ENCODE results near the gene CNR2.
"Not testable (repeated sequence)": the region's sequence is repeated elsewhere in the genome, so short reads cannot be mapped to it uniquely, and the experiment has no call there.

The CNR2 gene

DNA sequence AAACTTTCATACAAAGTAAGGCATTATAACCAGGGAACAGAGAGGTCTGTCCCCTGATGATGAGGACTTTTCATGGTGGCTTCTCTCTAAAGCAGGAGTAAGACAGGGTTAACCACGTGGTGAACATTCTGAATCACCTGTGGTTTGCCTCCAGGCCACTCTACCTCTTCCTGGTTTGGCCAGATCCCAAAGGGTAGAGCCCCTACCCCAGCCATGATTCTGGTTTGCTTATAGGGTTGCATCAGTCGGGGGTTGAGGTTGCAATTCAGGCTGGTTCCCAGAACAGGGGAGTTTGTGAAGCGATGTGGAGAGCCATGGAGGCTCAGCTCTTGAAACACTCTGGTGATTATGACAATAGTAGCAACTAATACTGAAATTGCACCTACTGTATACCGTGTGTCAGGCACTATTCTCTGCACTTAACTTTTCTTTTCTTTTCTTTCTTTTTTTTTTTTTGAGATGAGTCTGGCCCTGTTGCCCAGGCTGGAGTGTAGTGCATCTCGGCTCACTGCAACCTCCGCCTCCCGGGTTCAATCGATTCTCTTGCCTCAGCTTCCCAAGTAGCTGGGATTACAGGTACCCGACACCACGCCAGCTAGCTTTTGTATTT lies 8.3 kb downstream of the CNR2 start:
- Mint-ChIP-seq H3K9me3 (no peaks in the 10 kb centered on the region), H3K4me3 (peak overlapping the region in 1 of 2 donors; percentile 1), H3K27me3 (peaks cover 39% of the 10 kb centered on the region), H3K4me1 (peaks cover 53% of the 10 kb centered on the region), H3K27ac (peak overlapping the region; percentile 6 to 89)
- ATAC-seq = peak; percentile 95
- DNase-seq = peak; percentile 69 to 94

DNA sequence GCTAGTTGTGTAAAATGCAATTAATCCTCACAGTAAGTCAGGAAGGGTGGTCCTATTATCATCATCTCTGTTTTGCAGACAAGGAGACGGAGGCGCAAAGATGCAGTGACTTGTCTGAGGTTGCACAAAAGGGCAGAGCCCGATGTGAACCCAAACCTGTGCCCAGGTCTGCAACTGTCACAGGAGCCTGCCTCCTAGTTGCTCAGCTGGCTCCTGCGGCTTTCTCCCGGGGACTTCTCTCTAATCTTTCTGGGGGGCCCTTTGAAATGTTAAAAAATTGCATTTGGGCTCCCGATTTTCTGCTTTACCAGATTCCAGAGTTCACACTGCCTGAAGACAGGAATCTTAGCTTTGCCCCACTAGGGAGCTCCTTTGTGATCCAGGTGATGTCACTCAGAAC lies 9.4 kb downstream of the CNR2 start:
- Mint-ChIP-seq H3K4me3 (no peak overlapping the region), H3K27me3 (peaks cover 39% of the 10 kb centered on the region), H3K4me1 (peaks cover 48% of the 10 kb centered on the region), H3K9me3 (no peaks in the 10 kb centered on the region), H3K27ac (no peak overlapping the region)
- DNase-seq = no peak
- no peak for ATAC-seq

DNA sequence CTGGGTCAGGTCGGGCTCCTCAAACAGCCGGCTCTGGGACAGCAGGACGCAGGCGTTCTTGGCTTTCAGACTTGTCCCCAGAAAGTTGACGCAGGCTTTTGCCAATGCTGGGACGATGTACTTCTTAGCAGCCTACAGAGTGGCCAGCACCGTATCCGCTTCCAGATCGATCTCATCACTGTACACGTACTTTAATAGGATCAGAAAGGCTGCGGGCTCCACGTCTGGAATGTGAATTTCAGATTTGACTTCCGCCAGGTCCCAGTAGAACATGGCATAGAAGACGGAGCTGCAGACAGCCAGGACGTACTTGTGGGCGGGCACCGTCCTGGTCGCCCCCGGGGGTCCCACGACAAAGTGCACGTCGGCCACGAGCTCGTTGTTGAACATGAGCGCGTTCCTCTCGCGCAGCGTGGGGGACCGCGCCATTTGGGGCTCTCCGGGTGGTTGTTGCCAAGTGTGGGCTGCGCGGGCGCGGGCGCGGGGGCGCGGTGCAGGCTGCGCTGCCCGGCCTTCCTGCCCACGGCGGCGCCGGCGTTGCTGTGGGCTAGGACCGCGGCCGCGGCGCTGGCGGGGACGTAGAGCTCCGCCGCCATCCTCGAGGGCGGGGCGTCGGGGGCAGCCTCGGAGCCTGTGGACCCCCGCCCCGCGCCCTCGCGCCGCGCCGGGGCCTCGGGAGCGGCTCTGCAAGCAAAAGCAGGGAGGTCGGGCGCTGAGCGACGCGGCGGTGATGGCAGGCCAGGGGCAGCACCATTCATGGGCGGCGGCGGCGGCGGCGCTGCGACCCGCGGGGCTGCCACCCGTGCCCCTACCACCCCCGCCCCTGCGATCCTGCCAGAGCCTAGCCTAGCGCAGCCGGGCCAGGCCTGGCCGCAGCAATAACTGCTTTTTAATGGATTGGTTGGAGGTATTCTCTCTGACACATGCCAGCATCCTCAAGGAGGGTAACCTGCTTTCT lies 10.6 kb downstream of the CNR2 start:
- Mint-ChIP-seq H3K4me3 (no peak overlapping the region), H3K27me3 (peaks cover 39% of the 10 kb centered on the region), H3K4me1 (peaks cover 44% of the 10 kb centered on the region), H3K9me3 (no peaks in the 10 kb centered on the region), H3K27ac (peak overlapping the region in 1 of 2 donors; percentile 19)
- no peak for DNase-seq
- ATAC-seq = no peak

DNA sequence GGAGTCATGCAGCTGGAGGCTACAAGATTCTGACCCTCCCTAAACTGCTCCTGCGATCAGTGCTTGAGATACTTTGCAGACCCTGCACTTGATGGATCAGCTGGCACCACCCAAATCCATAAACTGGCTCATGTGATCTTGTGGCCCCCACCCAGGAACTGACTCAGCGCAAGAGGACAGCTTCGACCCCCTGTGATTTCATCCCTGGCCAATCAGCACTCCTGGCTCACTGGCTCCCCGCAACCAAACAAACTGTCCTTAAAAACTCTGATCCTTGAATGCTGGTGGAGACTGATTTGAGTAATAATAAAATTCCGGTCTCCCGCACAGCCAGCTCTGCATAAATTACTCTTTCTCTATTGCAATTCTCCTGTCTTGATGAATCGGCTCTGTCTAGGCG lies 13.1 kb downstream of the CNR2 start:
- Mint-ChIP-seq H3K27me3 (peaks cover 32% of the 10 kb centered on the region), H3K4me1 (peaks cover 37% of the 10 kb centered on the region)

DNA sequence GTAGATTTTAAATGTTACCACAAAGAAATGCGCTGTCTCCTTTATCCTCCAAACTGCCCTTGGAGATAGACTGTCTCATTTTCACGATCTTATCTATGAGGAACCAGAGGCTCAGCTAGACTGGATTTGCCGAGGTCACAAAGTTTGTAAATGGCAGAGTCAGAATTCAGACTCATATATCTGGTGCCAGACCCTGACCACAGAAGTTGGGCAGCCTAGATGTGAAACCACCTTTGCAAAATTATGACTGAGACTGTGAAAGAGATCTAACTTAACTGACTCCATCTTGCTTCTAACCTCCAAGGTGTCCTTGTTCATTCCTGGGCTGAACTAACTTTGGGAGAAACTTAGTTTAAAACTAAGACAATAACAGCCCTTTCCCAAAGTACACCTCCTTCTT lies 14.1 kb downstream of the CNR2 start:
- Mint-ChIP-seq H3K4me3 (no peak overlapping the region), H3K27ac (no peak overlapping the region), H3K27me3 (peaks cover 28% of the 10 kb centered on the region), H3K9me3 (no peaks in the 10 kb centered on the region), H3K4me1 (peaks cover 28% of the 10 kb centered on the region)
- DNase-seq = peak in 1 of 2 donors; percentile 34
- peak; percentile 78 for ATAC-seq

More for the DNA sequence above, 13.1 kb downstream of the CNR2 start:
- not testable (repeated sequence) for H3K4me3 Mint-ChIP-seq, ATAC-seq, H3K9me3 Mint-ChIP-seq, DNase-seq
- peak overlapping the region in 1 of 2 donors; percentile 84 for H3K27ac Mint-ChIP-seq

DNA sequence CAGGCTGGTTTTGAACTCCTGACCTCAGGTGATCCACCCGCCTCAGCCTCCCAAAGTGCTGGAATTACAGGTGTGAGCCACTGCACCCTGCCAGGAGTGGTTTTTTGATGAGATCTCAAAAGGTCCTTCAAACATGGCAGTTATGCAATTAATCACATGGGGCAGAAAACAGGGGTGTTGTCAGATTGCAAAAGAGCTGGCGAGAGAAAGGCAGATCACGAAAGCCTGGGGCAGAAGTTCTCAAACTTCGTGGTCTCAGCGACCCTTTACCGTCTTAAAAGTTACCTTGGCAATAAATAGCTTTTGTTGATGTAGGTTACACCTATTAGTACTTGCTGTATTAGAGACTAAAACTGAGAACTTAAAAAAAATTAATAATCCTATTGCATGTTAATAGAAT lies 16.1 kb downstream of the CNR2 start:
- Mint-ChIP-seq H3K27ac (no peak overlapping the region), H3K9me3 (no peaks in the 10 kb centered on the region), H3K4me1 (peaks cover 20% of the 10 kb centered on the region), H3K27me3 (peaks cover 29% of the 10 kb centered on the region), H3K4me3 (no peak overlapping the region)
- ATAC-seq (no peak), DNase-seq (no peak)

DNA sequence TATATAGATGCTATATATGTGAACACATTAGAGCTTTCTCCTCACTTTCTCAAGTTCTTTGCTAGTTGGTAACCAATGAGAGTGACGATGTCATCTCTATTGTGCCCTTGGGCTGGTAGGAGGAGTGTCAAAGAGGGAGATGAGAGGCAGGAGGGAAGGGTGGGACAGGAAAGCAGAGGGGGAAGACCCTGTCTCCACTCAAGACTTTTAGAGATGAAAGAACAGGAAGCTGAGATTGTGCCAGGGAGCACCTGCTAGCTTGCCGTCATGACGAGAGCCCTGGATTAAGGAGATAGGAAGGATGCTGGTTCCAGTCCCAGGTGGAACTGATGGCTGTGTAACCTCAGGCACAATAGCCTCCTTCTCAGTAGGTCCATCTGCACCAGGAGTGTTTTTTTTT lies 16.7 kb downstream of the CNR2 start:
- H3K4me3 Mint-ChIP-seq = peak overlapping the region in 1 of 2 donors; percentile 22
- peak overlapping the region in 1 of 2 donors; percentile 64 for H3K27ac Mint-ChIP-seq
- H3K9me3 Mint-ChIP-seq = no peaks in the 10 kb centered on the region
- peaks cover 20% of the 10 kb centered on the region for H3K4me1 Mint-ChIP-seq
- peaks cover 27% of the 10 kb centered on the region for H3K27me3 Mint-ChIP-seq
- ATAC-seq = no peak
- DNase-seq = no peak

DNA sequence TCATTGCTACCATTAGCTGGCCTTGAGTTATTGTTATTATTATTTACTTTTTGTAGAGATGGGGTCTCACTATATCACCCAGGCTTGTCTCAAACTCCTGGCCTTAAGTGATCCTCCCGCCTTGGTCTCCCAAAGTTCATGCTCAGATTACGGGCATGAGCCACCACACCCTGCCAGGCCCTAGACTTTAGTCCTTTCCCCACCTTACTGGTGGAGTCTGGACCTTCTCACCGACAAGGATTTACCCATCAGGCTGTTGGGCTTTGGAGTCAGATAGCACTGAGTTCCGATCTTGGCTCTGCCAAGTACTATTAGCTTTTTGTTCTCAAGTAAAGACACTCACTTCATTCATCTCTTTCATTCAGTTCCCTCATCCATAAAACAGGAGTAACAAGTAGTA lies 17.2 kb downstream of the CNR2 start:
- Mint-ChIP-seq H3K4me3 (no peak overlapping the region), H3K27ac (no peak overlapping the region), H3K4me1 (peaks cover 20% of the 10 kb centered on the region), H3K27me3 (peaks cover 22% of the 10 kb centered on the region), H3K9me3 (no peaks in the 10 kb centered on the region)
- ATAC-seq (no peak), DNase-seq (no peak)

DNA sequence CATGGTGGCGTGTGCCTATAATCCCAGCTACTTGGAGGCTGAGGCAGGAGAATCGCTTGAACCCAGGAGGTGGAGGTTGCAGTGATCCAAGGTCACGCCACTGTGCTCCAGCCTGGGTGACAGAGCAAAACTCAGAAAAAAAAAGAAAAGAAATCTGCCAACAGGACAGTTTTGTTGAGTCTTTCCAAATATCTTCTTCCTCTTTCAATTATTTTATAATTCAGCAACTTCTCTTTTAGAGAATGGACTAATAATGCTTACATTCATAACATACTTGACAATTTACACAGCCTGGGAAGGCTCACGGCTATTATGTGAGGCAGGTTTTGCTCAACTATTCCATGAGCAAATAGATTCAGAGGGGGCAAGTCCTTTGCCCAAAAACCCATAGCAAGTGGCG lies 18.1 kb downstream of the CNR2 start:
- H3K4me1 Mint-ChIP-seq = peaks cover 17% of the 10 kb centered on the region
- DNase-seq (no peak), ATAC-seq (no peak)
- H3K27me3 Mint-ChIP-seq = peaks cover 14% of the 10 kb centered on the region
- no peaks in the 10 kb centered on the region for H3K9me3 Mint-ChIP-seq
- no peak overlapping the region for H3K4me3 Mint-ChIP-seq
- no peak overlapping the region for H3K27ac Mint-ChIP-seq

DNA sequence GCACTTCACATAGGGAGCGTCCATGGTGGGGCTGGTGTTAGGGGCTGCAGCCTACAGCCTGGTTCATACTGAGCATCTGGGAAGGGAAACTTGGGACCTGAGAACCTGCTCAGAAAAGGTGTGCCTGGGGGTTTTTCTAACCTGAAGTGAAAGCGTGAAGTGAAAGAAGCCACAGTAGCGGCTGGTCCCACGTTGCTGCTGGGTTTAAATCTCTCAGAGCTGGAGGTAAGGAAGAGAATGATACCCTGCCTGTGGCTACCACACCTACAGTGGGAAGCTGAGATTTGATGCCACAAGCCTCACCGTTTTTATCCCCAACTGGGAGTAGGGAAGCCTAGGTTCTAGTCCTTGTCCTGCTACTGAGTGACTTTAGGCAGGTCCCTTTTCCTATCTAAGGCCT lies 24.1 kb downstream of the CNR2 start:
- DNase-seq (no peak), ATAC-seq (no peak)
- Mint-ChIP-seq H3K27me3 (peaks cover 14% of the 10 kb centered on the region), H3K9me3 (no peaks in the 10 kb centered on the region), H3K4me3 (no peak overlapping the region), H3K4me1 (no peaks in the 10 kb centered on the region), H3K27ac (no peak overlapping the region)

DNA sequence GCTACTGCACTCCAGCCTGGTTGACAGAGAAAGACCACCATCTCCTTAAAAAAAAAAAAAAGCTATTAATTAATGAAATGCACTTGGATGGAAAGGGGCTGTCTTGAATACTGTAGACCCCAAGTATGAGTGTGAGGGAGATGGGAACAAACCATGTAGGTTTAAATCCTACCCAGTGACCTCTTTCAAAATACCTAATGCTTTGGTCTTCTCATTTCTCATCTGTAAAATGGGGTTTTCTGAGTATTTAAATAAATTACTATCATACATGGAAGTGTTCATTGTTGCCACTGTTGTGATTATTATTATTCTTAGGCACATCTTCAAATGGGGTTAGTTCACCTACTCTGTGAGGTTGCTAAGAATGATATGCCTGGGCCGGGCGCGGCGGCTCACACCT lies 27.9 kb downstream of the CNR2 start:
- no peak overlapping the region for H3K4me3 Mint-ChIP-seq
- DNase-seq = no peak
- no peaks in the 10 kb centered on the region for H3K27me3 Mint-ChIP-seq
- no peak for ATAC-seq
- H3K9me3 Mint-ChIP-seq = peaks cover 0 to under 1% of the 10 kb centered on the region in 2 donors
- H3K27ac Mint-ChIP-seq = no peak overlapping the region
- no peaks in the 10 kb centered on the region for H3K4me1 Mint-ChIP-seq

DNA sequence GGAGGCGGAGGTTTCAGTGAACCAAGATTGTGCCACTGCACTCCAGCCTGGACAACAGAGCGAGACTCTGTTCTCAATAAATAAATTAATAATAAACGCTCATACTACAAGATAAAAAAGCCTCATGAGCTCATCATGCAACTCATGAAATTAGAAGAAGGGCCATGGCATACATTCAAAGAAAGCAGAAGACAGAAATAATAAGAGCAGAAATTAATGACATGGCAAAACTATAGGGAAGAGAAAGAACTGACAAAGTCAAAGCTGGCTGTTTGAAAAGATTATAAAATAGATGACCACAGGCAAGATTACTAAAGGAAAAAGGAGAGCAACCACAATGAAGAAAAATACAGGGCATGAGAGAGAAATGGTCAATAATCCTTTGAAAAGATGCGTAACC lies 30.4 kb downstream of the CNR2 start:
- H3K4me3 Mint-ChIP-seq = no peak overlapping the region
- ATAC-seq = no peak
- H3K4me1 Mint-ChIP-seq = no peaks in the 10 kb centered on the region
- no peak overlapping the region for H3K27ac Mint-ChIP-seq
- H3K27me3 Mint-ChIP-seq = no peaks in the 10 kb centered on the region
- no peak for DNase-seq
- peaks cover 14 to 19% of the 10 kb centered on the region in 2 donors for H3K9me3 Mint-ChIP-seq

DNA sequence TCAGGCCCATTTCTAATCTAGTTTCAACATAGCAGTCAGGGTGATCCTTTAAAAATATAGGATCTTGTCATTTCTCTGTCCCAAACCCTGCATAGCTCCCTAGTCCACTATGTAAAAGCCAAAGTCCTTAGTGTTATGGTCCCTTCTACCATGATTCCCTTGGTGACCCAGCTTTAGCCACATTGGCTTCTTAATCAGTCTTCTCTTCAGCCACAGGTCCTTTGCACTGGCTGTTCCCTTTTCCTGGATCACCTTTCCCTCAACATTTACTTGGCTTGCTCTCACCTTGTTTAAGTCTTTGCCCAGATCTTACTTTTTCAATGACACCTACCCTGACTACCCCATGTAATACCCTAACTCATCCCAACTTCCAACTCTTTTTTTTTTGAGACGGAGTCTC lies 33.4 kb downstream of the CNR2 start:
- Mint-ChIP-seq H3K9me3 (peaks cover 20 to 27% of the 10 kb centered on the region in 2 donors), H3K4me3 (no peak overlapping the region), H3K27ac (no peak overlapping the region), H3K27me3 (no peaks in the 10 kb centered on the region), H3K4me1 (no peaks in the 10 kb centered on the region)
- ATAC-seq (no peak), DNase-seq (no peak)

DNA sequence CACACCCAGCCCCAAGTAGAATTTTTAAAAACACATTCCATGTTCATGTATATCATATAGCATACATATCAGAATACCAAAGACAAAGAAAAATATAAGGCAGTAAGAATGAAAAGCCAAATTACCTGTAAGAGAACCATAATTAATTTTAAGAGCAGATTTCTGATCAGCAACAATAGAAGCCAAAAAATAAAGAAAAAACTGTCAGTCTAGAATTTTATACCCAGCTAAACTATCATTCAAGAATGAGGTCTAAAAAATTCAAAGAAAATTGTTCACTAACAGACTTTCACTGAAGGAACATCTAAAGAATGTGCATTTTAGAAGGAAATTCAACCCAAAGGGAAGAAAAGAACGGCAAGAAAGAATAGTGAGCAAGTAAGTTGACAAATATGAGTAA lies 34.5 kb downstream of the CNR2 start:
- no peak overlapping the region for H3K4me3 Mint-ChIP-seq
- H3K9me3 Mint-ChIP-seq = peaks cover 20 to 27% of the 10 kb centered on the region in 2 donors
- DNase-seq (no peak), ATAC-seq (no peak)
- H3K27ac Mint-ChIP-seq = no peak overlapping the region
- no peaks in the 10 kb centered on the region for H3K4me1 Mint-ChIP-seq
- H3K27me3 Mint-ChIP-seq = no peaks in the 10 kb centered on the region

DNA sequence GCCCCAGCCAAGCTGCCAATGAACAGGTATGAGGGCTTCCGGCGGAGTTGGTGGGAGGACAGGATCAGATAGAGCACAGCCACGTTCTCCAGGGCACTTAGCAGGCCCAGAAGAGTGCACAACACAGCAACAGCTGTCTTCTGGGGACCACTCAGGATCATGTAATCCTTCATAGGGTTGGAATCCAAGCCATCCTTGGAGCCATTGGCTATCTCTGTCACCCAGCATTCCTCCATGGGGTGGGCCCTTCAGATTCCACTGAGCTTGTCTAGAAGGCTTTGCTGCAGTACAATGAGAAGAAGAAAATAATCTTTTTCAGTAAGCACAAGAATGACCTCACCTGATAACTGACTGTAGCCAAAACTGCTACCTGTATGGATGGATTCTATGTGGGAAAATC lies 37.8 kb downstream of the CNR2 start:
- Mint-ChIP-seq H3K4me3 (no peak overlapping the region), H3K27ac (no peak overlapping the region), H3K9me3 (peaks cover 20 to 27% of the 10 kb centered on the region in 2 donors), H3K4me1 (no peaks in the 10 kb centered on the region), H3K27me3 (no peaks in the 10 kb centered on the region)
- DNase-seq = no peak
- no peak for ATAC-seq

DNA sequence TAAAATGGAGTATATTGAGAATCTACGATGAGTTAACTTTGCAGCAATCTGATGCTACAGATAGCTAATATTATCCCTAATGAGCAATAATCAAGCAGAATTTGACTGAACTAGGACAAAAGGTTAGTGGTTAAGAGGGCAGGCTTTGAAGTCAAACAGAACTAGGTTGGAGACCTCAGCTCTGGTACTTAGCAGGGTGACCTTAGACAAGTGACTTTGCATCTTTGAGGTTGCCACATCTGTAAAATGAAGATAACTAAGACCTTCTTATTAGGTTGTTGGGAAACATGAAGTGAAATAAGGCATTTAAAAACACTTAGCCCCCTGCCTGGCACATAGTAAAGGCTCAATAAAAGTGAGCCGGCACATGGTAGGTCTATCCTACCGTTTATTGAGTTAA lies 40.7 kb downstream of the CNR2 start:
- H3K9me3 Mint-ChIP-seq = peaks cover 4% of the 10 kb centered on the region in 2 donors
- DNase-seq (no peak), ATAC-seq (no peak)
- H3K4me1 Mint-ChIP-seq = peaks cover 18% of the 10 kb centered on the region
- H3K27me3 Mint-ChIP-seq = peaks cover 9% of the 10 kb centered on the region
- no peak overlapping the region for H3K4me3 Mint-ChIP-seq
- H3K27ac Mint-ChIP-seq = no peak overlapping the region
